ENCODE data around the gene NAA40. TPM values are rescaled to one million over a fixed set of nuclear protein-coding genes. Genes with fewer than 3 reads are reported as not detected.

The NAA40 gene
- polyA plus RNA-seq, 4 donors = 19.3 to 39.8 (median 32.1) TPM

DNA sequence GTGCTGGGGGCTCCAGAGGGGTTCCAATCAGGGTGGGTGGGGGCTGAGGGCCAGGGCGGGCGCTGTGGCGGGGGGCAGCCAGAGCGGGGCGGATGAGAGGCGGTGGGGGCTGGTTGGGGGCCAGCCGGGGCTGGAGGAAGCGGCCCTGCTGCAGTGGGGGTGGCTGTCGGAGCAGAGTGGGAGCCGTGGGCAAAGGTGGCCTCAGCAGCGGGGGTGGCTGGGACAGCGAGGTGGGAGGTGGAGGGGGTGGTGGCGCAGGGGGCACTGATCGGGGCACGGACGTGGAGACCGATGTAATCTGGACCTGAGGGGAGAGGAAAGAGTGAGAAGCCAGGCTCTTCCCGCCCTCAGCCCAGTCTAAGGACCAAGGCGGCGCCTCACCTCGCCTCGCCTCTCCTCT, 26.9 kb upstream of the NAA40 start:
- DNase-seq (ENCODE audit: low read depth in 4 of 4, low spot score in 3 of 4) = no peak

DNA sequence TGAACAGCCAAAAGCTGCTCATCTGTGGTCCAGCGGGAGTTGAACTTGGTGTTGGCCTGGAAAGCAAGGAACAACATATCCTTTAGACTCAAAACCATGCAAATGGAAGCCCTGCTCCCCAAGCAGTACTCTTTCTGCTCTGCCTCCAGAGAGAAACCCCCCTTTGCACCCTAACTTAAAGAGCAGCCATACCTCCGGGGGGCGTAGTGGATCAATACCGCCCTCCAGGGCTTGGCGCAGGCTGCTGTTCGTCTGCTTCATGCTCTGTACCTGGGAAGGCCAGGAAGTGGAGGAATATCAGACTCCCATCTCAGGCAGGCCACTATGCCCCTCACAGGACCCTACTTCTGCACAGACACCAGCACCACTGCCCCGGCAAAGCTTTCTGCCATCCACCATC, 26.1 kb upstream of the NAA40 start:
- no peak for DNase-seq (ENCODE audit: low read depth in 4 of 4, low spot score in 3 of 4)

- DNase-seq (ENCODE audit: low read depth in 4 of 4, low spot score in 3 of 4) = no peak
Observed at GRCh38 chr11:63913866-63914830, 24.7 kb upstream of the NAA40 start.

GRCh38 chr11:63914896-63915691, 23.7 kb upstream of the NAA40 start:
- no peak for DNase-seq (ENCODE audit: low read depth in 4 of 4, low spot score in 3 of 4)

DNA sequence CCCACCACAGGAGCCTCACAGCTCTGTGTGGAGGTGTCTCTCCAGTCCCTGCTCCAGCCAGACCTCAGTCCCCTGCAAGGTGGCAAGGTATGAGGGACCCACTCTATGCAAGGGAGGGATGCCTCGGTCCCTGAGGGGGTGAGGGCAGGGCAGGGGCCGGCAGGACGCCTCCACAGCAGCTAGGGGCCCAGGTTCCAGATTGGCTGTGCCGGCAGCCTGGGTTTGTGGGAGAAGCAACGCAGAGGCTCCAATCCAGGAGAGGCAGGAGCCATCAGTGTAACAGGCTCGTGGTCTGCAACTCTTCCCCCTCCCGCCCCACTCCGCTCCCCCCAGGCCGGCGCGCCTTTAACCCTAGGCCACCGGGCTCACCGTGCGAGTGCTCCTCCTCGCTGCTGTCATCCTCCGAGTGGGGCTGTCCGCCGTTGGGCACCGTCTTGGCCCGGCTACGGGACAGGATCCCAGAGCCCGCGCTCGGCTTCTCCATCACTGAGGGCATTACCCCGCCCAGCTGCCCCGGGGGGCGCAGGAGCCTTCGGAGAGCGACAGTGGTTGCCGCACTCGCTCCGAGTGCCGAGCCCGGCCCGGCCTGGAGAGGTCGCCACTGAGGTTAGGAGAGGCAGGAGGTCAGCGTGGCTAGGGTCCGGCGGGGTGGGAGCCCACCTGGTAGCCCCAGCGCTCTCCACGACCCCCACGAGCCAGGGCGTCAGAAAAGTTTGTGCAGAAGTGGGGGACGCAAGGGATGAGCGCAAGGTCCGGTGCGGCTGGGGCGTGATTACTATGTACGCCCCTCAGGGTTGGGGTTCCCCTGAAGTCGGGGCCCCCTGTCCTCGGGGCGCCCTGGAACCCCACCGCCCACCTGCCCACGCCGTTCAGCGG, 22.6 kb upstream of the NAA40 start:
- DNase-seq (ENCODE audit: low read depth in 4 of 4, low spot score in 3 of 4) = no peak

DNA sequence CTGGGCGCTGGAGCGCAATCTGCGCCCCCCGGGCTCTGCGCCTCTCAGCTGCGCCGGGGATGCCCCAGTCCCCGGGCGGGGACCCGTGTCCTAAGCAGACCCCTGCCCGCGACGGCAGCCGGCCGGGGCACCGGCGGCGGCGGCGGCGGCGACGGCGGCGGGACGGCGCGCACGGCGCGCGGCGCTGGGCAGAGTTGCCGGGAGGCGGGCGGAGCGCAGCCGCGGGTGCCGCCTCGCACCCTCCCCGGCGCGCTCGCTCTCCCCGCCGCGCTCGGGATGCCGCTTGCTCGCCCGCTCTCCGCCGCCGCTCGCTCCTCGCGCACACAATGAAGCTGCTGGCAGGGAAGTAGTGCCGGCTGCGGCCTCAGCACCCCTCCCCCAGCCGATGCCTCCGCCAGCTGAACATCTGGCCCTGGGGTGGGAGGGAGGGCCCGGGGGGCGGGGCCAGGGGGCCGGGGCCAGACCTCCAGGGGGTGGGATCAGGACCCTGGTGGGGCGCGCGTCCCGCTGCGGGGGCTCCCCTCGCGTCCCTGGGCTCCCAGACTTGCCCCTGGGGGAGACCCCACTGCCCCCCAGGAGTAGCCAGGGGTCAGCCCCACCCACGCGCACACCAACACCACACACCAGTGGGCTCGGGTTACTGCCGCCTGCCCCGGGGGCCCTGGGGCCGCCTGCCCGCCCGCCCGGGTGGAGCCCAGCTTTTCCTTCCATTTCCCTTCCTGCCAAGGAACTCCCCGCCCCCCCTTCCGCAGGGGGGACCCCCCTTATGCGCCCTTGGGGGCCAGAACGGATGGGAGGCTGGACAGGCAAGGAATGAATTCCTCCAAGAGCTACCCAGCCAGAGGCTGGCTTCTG, 21.7 kb upstream of the NAA40 start, which contains the start of gene RCOR2:
Gene RCOR2 (minus strand): TSS at position 328 of the 855 bp plus-strand sequence. CDS start 708 bp downstream, outside the sequence.
- no peak for DNase-seq (ENCODE audit: low read depth in 4 of 4, low spot score in 3 of 4)

DNA sequence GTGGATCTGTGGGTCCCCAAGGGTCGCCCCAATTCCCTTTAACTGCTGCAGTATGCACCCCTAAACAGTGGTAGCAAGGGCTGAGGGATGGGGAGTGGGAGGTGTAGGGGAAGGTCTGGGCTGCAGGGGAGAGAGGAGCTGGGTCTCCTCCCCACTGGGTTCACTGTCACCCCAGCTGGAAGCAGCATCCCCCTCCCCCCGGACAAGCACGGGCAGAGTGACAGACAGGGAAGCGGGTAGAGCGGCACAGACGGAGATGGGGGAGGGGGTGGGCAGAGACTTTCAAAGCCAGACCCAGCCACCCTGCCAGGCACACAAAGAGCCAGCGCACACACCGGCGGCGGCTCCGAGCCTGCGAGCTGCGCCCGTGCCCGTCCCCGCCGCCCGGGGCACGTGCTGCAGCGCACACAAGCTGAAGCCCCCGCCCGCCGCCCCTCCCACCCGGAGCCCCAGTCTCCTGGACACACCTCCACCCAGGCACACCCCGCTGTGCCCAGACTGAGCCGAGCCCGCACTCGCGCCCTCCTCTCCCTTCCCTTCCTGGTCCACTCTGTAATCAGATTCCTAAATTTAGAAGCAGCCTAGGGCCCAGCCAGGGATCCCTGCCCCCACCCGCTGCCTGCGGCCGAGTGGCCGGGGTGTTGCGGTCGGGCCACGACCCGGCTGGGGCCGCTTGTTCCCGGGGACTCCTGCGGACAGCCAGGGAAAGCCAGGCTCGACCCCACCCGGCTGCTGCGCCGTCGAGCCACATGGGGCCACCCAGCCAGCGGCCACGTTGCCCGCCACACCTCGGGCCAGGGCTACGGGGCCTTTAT, 20.9 kb upstream of the NAA40 start:
- DNase-seq (ENCODE audit: low read depth in 4 of 4, low spot score in 3 of 4) = no peak

- no peak for DNase-seq (ENCODE audit: low read depth in 4 of 4, low spot score in 3 of 4)
Observed at GRCh38 chr11:63918507-63919191, 20.2 kb upstream of the NAA40 start.

DNA sequence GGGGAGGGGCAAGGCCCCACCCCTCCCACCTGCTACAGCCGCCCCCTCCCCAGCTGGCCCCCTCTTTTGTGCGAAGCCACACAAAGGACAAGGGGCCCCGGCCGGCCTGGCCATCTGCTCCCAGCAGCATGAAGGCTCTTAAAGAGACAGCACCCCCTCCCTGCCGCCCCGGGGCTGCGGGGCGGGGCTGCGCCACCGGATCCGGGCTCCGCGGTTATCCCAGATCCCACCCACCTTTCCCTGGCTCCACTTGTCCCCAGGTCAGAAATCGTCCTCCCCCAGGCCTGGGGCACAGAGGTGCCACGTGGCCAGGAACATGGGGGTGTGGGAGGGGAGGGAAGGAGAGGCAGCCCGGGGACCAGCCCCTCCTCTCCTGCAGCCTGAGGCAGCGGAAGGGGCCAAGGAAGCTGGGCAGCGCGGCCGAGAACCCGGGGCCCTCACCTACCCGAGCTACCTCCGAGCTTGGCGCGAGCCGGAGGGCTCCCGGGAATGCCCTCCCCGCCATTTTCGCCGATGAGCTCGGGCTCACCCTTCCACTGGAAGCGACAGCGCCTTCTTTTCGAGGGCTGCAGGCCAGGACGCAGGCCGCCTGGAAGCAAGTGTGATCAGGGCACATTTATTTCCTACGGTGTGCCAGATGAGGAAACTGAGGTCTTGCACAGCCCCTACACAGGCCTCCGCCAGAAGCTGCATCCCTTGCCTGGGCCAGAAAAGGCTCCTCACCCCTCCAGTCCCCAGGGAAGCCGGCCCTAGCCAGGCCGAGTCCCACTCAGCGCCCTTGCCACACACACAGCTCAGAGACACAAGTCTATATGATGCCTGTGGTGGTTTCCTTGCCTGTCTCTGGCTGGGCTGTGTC, 19.3 kb upstream of the NAA40 start:
- no peak for DNase-seq (ENCODE audit: low read depth in 4 of 4, low spot score in 3 of 4)

DNA sequence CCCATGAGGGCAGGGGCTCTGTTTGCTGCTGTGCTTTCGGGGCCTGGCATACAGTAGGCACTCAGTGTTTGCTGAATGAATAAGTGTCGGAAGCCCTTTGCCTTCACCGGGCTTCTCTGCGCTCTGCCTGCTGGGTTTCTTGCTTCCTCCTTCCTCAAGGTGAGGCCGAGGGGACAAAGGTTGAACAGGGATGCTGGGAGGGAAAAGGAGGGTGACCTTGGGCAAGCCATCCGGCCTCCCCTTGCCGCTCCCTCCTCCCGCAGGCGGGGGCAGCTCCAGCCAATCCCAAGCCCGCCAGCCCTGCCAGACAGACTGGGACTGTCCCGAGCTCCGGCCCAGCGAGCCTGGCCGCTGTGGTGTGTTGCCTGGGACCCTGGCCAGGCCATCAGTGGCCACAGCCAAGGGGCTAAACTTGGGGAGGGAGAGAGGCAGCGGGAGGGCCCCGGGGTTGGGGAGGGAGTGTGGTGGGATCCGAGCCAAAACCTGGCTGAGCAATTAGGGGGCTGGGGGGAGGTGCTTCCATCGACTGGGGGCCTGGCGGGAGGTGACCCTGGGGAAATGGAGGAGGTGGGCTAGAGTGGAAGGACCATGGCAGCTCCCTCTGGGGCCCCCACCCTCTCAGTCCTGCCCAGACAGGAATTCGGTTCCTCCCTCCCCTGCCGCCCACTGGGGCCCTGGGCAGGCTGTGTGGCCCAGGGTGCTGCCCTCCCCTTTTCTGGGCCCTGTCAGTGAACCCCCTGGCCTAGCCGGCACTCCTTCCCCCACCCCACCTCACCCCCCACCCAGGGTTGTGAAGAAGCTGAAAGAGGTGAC, 18.5 kb upstream of the NAA40 start:
- DNase-seq (ENCODE audit: low read depth in 4 of 4, low spot score in 3 of 4) = no peak

GRCh38 chr11:63920939-63921417, 17.8 kb upstream of the NAA40 start:
- DNase-seq (ENCODE audit: low read depth in 4 of 4, low spot score in 3 of 4) = no peak

GRCh38 chr11:63922673-63923192, 16.1 kb upstream of the NAA40 start:
- no peak for DNase-seq (ENCODE audit: low read depth in 4 of 4, low spot score in 3 of 4)

DNA sequence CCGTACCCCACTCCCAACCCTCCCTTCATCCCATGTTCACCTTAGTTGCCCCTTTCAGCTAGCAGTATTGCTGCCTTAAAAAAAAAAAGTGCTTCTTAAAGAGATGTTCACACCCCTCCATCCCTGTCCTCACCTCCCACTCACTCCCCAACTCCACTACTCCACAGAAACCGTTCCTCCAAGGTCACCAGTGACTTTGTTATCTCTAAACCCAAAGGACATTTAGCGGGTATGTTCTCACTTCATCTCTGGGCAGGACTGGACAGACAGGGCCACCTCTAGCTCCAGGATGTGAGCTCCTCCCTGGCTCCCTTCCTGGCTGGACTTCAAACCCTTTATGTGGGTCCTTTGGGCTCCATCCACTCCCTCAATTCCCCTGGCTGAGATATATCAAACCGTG, 15.5 kb upstream of the NAA40 start:
- no peak for DNase-seq (ENCODE audit: low read depth in 4 of 4, low spot score in 3 of 4)

GRCh38 chr11:63929616-63930015, 9.2 kb upstream of the NAA40 start:
- DNase-seq (ENCODE audit: low read depth in 4 of 4, low spot score in 3 of 4) = no peak

DNA sequence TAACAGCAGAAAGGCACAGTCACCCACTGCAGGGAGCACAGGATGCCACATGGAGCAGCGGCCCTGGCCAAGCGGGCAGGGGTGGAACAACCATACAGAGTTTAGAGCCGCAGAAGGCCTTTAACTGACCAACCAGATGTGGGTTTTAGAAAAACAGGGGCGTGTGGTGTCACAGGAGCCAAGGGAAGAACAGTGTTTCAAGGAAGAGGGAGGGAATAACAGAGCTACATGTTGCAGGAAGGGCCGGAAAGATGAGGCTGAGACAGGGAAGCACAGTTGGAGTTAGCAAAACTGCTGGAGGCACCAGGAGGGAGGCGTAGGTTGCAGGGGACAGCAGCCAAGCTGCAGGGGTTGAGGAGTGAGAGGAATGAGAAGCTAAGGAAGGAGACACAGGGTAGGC, 7.8 kb upstream of the NAA40 start:
- DNase-seq (ENCODE audit: low read depth in 4 of 4, low spot score in 3 of 4) = no peak

- DNase-seq (ENCODE audit: low read depth in 4 of 4, low spot score in 3 of 4) = no peak
Observed at GRCh38 chr11:63931876-63932275, 6.9 kb upstream of the NAA40 start.

All from left renal pelvis (tissue), 4 donors.